Ascending aorta (tissue), 2 donors: ENCODE results near the gene GPAM. TPM values are rescaled to one million over a fixed set of nuclear protein-coding genes. Genes with fewer than 3 reads are reported as not detected.
"Not testable (repeated sequence)": the region's sequence is repeated elsewhere in the genome, so short reads cannot be mapped to it uniquely, and the experiment has no call there.

Source experiments
- DNase-seq, 2 donors: peaks; one replicate each; pipeline ENCODE4 v3.0.0-alpha.2; 2019; ENCODE audit warnings: low spot score in 2 of 2
- H3K27ac ChIP-seq, 2 donors: fragments of 200-600 bp; sonication (generic); one replicate each; pipeline ENCODE4 v1.5.1; 2016 to 2017; ENCODE audit warnings: mild to moderate bottlenecking in 1 of 2
- H3K27me3 ChIP-seq: fragments of 200-600 bp; sonication (generic); one replicate; pipeline ENCODE4 v1.5.1; 2017
- H3K36me3 ChIP-seq, 2 donors: fragments of 200-600 bp; sonication (generic); one replicate each; pipeline ENCODE4 v1.5.1; 2016
- H3K4me1 ChIP-seq, 2 donors: fragments of 200-600 bp; sonication (generic); one replicate each; pipeline ENCODE4 v1.5.1; 2016 to 2017; ENCODE audit warnings: mild to moderate bottlenecking in 1 of 2
- H3K4me3 ChIP-seq, 2 donors: fragments of 200-600 bp; sonication (generic); one replicate each; pipeline ENCODE4 v1.5.1; 2016 to 2017; ENCODE audit warnings: mild to moderate bottlenecking in 1 of 2
- H3K9me3 ChIP-seq, 2 donors: fragments of 200-600 bp; sonication (generic); one replicate each; pipeline ENCODE4 v1.5.1; 2016
- intact Hi-C: fragments of 100-400 bp; cut with DNase I; formaldehyde crosslinking; loops from one replicate; pipeline ENCODE4 v1.15.1; 2023
- total RNA-seq: library from RNA; depleted of rRNA; stranded (reverse); fragments of >200 nt; gene quantifications from one replicate; pipeline ENCODE4 v1.1.0, GENCODE V29; 2016
- TF ChIP-seq, protein P1 (sequence below), 3 experiments: fragments of 200-600 bp in 2 of 3; fragments of 450-650 bp in 1 of 3; sonication (generic) in 2 of 3; IDR thresholded peaks; one replicate each; pipeline ENCODE4 v1.5.1; 2016 to 2019; ENCODE audit warnings: antibody characterized with exemption in 3 of 3, mild to moderate bottlenecking in 1 of 3, moderate library complexity in 1 of 3

GPAM gene
- total RNA-seq, 1 donor from 2014 or later: 3.2 TPM

- intact Hi-C loops: no loop called here
- Histone ChIP-seq H3K27ac (no peak overlapping the region), H3K9me3 (no peaks in the 10 kb centered on the region), H3K4me1 (no peaks in the 10 kb centered on the region), H3K4me3 (no peak overlapping the region), H3K27me3 (no peaks in the 10 kb centered on the region), H3K36me3 (no peaks in the 10 kb centered on the region)
- DNase-seq: no peak
- TF ChIP-seq, protein P1, sequence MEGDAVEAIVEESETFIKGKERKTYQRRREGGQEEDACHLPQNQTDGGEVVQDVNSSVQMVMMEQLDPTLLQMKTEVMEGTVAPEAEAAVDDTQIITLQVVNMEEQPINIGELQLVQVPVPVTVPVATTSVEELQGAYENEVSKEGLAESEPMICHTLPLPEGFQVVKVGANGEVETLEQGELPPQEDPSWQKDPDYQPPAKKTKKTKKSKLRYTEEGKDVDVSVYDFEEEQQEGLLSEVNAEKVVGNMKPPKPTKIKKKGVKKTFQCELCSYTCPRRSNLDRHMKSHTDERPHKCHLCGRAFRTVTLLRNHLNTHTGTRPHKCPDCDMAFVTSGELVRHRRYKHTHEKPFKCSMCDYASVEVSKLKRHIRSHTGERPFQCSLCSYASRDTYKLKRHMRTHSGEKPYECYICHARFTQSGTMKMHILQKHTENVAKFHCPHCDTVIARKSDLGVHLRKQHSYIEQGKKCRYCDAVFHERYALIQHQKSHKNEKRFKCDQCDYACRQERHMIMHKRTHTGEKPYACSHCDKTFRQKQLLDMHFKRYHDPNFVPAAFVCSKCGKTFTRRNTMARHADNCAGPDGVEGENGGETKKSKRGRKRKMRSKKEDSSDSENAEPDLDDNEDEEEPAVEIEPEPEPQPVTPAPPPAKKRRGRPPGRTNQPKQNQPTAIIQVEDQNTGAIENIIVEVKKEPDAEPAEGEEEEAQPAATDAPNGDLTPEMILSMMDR (IDR thresholded peaks at IDR 0.05): no peak
Measured at GRCh38 chr10:112229096-112229495, 45.5 kb upstream of the GPAM start.

DNA sequence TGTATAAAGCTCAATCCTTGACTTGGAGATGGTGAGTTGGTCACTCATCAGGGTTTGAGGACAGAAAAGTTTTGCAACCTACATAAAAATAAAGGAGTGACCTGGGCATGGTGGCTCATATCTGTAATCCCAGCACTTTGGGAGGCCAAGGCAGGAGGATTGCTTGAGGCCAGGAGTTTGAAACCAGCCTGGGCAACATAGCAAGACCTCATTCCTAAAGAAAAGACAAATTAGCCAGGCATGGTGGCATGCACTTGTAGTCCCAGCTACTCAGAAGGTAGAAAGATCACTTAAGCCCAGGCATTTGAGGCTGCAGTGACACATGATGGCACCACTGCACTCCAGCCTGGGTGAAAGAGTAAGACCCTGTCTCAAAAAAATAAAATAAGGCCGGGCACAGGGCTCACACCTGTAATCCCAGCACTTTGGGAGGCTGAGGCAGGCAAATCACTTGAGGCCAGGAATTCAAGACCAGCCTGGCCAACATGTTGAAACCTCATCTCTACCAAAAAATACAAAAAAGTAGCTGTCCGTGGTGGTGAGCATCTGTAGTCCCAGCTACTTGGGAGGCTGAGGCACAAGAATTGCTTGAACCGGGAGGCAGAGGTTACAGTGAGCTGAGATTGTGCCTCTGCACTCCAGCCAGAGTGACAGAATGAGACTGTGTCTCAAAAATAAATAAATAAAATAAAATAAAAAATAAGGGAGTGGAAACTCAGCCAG lies 45.0 kb upstream of the GPAM start:
- H3K9me3 ChIP-seq, H3K27me3 ChIP-seq, H3K36me3 ChIP-seq, H3K27ac ChIP-seq, intact Hi-C loops, H3K4me1 ChIP-seq, H3K4me3 ChIP-seq, DNase-seq: not testable (repeated sequence)

DNA sequence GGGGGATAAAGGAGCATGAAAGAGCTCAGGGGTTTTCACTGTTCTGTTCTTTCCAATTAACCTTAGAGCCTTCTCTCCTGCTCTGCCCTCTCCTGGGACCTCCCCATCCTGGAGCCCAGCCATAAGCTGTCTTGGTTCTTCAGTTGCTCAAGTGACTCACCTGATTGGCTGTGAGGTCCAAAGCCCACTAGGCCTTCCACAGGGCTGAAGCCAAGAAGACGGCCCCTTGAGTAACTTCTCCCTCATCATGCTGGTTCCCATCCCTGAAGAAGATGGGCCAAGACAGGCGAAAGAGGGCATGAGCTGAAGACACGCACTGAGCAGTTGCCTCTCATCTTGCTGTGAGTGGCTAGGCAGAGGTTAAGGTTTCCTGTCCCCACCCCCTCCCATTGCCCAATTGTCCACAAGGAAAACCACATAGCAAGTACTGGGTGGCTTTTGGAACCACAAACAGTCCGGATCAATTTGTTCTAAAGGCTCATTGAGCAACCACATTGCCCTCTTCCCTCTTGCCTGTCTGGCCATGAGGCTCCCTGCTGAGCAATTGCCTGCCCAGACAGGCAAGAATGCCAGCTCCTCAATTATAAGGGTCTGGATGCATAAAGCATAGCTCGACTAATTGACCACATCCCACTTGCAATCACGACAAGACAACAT lies 43.9 kb upstream of the GPAM start:
- no peak overlapping the region for H3K27ac ChIP-seq
- TF ChIP-seq, protein P1 (IDR thresholded peaks at IDR 0.05): no peak
- intact Hi-C loops: no loop called here
- H3K27me3 ChIP-seq: no peaks in the 10 kb centered on the region
- H3K36me3 ChIP-seq: no peaks in the 10 kb centered on the region
- H3K9me3 ChIP-seq: no peaks in the 10 kb centered on the region
- no peak overlapping the region for H3K4me3 ChIP-seq
- DNase-seq: no peak
- H3K4me1 ChIP-seq: no peaks in the 10 kb centered on the region

DNA sequence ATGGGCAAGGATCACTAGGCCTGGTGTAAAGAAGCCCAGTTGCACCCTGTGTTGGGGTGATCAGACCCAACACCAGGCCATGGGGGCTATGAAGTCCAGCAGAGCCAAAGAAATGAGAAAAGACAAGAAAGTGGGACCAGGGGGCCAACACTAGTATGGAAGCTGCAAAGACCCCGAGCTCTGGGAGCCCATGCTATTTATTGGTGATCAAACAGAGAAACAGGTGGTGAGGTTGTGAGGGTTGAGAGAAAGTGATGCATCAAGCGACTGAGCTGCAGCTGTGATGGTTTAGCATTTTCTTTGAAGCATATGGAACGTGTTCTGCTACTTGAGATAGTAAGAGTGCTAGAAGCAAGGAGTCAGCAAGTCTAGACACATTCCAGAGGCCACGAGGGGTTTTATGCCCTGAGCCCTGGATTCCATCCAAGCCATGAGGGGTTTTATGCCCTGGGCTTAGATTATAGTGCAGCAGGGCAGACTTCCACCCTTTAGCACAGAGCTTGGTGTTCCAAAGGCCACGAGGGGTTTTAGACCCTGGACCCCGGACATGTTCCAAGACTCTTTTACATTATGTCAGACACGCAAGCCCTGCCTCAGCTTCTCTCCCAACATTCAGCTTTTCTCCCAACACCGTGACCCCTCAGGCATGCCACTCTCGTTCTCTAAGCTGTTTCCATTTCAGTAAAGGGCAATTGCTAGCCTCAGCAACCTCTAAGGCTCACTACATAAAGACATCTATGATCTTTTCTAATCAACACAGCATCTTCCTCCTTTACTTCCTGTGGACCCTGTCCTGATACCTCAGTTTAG lies 43.1 kb upstream of the GPAM start:
- Histone ChIP-seq H3K27me3 (no peaks in the 10 kb centered on the region), H3K4me3 (no peak overlapping the region), H3K36me3 (no peaks in the 10 kb centered on the region), H3K27ac (no peak overlapping the region), H3K4me1 (no peaks in the 10 kb centered on the region), H3K9me3 (no peaks in the 10 kb centered on the region)
- intact Hi-C loops: no loop called here
- DNase-seq: no peak
- TF ChIP-seq, protein P1 (IDR thresholded peaks at IDR 0.05): no peak

- no peak overlapping the region for H3K27ac ChIP-seq
- no peaks in the 10 kb centered on the region for H3K27me3 ChIP-seq
- no peak for DNase-seq
- H3K36me3 ChIP-seq: no peaks in the 10 kb centered on the region
- H3K4me1 ChIP-seq: no peaks in the 10 kb centered on the region
- no peak overlapping the region for H3K4me3 ChIP-seq
- H3K9me3 ChIP-seq: no peaks in the 10 kb centered on the region
- TF ChIP-seq, protein P1 (IDR thresholded peaks at IDR 0.05): no peak
- intact Hi-C loops: no loop called here
Measured at GRCh38 chr10:112225771-112226438, 42.3 kb upstream of the GPAM start.
